Embryonic facial prominence (tissue), 1 donor: ENCODE data around the gene DOCK3.
A peak's percentile ranks its signal among the peaks of the same experiment; 100 is the strongest.
"Not testable (repeated sequence)": the region's sequence is repeated elsewhere in the genome, so short reads cannot be mapped to it uniquely, and the experiment has no call there.

Experiments used
- DNase-seq: peaks from one replicate; pipeline ENCODE4 v3.0.0-alpha.2; 2016; ENCODE audit errors: extremely low spot score

The DOCK3 gene

DNA sequence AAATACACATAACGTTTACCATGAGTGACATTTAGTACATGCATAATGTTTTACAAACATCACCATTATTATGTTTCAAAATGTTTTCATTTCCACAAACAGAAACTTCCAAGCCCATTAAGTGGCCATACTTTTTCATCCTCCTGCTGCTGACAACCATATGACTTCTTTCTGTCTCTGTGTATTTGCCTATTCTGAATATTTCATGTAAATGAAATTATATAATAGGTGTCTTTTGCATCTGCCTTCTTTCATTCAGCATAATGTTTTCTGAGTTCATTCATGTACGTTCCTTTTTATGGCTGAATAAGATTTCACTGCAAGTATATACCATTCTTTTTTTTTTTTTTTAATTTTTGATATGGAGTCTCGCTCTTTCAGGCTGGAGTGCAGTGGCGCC is 209.0 kb downstream of the DOCK3 start:
- DNase-seq: no peak

DNA sequence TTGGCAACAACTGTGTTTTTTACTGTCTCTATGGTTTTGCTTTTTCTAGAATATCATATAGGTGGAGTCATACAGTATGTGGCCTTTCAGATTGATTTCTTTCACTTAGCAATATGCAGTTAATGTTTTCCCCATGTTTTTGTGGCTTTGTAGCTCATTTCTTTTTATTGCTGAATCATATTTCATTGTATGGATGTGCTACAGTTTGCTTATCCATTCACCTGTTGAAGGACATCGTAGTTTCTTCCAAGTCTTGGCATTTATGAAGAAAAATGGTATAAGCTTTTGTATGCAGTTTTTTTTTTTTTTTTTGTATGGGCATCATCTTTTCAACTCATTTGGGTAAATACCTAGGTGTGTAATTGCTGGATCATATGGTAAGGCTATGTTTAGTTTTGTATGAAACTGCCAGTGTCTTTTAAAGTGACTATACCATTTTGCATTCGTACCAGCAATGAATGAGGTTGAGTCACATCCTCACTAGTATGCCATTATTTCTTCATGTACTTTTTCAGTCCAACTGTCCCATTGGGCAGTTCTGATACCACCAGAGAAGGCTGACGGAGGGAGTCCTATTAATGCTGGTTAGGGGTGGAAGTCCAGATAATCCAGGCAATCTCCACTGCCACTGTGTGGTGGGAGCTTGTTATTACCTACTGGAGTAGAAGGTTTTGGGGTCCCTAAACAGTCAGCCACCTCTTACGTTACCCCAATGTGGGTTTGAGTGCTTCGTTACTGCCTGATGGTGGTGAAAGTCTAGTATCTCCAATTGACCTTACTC is 210.5 kb downstream of the DOCK3 start:
- no peak for DNase-seq

GRCh38 chr3:50890688-50891344 is 216.1 kb downstream of the DOCK3 start:
- DNase-seq: no peak

- DNase-seq: not testable (repeated sequence)
Measured at GRCh38 chr3:50901097-50901496, 226.4 kb downstream of the DOCK3 start.

GRCh38 chr3:50912746-50913145 is 238.0 kb downstream of the DOCK3 start:
- no peak for DNase-seq

DNA sequence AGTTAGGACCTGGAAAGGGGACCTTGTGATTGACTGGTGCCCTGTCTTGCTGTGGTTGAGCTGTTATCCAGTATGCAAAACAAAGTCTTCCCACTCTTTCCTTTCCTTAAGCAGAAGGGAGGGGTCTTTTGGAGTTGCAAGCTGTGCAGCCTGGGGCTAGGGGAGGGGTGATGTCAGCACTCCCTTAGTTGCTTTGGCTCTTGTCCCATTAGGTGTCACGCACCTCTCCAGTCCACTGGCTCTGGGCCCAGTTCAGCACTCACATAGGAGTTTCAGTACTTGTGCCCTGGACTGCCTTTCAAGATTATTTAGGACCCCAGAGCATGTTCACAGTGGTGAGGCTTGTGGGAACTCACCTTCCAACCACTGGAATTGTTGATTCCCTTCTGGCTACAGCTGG is 238.5 kb downstream of the DOCK3 start:
- DNase-seq: no peak

- not testable (repeated sequence) for DNase-seq
Measured at GRCh38 chr3:50922071-50922470, 247.3 kb downstream of the DOCK3 start.

- no peak for DNase-seq
Measured at GRCh38 chr3:50923955-50924354, 249.2 kb downstream of the DOCK3 start.

DNA sequence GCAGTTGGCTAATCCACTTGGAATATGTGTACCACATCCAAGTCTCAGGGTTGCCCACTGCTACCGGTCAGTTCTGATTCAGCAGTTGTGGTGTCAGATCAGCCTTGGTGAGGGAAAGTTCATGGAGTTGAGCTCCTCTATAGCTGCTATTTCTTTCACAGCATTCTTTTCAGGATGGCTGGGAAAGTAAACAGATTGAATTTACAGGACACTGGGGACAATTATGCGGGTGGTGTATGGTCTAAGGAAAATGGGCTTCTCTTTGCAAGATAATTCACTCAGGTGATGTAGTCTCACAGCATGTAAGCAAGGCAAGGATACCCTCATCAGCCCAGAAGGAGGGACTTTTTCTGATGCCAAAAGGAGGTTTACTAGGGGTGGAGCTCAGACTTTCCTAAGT is 249.9 kb downstream of the DOCK3 start:
- no peak for DNase-seq

- DNase-seq: no peak
Measured at GRCh38 chr3:50926868-50927267, 252.1 kb downstream of the DOCK3 start.

DNA sequence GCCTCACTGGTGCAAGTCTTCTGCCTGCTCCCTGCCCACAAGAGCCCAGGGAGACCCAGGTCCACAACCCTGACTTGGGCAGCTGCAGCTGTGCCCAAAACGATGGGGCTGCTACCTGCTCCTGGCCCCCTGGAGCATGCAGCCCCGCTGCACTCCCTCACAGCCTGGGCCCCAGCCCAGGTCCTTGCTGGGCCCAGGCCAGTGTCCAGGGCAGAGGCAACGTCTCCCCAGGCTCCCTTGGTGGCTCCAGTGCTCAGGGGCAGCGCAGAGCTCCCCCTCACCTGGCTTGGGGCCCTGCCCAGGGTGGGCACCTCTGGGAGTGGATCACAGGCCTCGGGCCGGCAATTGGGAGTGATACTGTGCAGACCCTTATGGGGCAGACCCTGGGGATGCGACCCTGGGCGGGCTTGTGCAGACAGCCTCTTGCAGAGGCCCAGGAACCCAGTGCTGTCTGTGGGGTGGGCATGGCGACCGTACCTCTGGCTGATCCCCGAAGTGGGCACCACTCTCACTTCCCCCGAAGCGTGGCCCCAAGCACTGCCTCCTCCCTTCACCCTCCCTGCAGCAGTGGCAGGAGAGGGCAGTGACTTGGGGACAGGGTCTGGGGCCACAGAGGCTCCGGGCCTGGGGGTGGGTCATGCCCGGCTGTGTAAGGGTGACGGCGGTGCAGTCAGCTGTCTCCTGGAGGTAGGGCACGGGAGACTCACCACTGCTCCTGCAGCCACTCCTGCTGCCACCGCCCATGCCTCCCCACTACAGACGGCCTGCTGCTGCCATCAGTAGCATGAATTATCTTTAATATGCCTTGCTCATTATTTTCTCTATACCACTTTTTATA is 255.9 kb downstream of the DOCK3 start:
- no peak for DNase-seq

DNA sequence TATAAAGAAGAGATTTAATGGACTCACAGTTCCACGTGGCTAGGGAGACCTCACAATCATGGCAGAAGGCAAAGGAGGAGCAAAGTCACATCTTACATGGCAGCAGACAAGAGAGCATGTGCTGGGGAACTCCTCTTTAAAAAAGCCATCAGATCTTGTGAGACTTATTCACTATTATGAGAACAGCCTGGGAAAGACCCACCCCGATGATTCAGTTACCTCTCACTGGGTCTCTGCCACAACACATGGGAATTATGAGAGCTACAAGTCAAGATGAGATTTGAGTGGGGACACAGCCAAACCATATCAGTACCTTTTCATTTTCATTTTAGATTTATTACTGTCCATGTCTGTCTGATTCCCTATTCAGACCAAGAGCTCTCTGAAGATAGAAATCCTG is 258.2 kb downstream of the DOCK3 start:
- DNase-seq: not testable (repeated sequence)

GRCh38 chr3:50936389-50936788 is 261.7 kb downstream of the DOCK3 start:
- DNase-seq: no peak

- no peak for DNase-seq
Measured at GRCh38 chr3:50947419-50947818, 272.7 kb downstream of the DOCK3 start.

DNA sequence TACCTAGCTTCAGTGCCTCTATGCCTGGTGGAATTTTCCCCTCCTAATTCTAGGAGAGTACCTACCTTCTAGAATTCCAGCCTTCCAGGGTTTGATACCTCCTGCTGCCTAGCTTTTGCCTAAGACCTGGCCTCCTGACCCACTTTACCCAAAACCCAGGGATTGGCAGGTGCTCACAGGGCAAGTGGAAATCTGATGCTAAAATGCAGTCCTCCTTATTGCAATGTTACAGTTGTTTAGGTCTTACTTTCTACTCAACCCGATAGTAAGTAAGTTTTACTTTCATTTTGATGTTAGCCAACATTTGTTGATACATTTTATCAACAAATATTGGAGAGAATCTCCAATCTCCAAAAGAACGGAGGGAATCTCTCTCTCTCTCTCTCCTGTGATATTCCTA is 275.9 kb downstream of the DOCK3 start:
- no peak for DNase-seq

DNA sequence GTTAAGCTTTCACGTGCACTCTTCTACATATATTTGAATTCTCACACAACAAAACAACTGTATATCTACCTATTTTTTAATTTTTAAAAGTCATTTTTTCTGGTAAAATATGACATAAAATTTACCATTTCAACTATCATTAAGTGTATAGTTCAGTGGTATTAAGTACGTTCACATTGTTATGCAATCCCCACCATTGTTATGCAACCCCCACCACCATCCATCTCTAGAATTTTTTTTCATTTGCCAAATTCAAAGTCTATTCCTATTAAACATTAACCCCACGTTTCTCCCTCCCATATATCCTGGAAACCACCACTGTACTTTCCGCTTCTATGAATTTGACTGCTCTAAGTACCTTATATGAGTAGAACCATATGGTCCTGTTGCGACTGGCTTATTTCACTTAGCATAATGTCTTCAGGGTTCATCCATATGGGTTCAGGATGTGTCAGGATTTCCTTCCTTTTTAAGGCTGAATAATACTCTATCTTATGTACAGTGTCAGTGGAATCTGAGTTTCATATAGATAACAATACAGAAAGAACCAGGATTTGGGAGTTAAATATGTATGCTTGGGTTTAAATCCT is 279.2 kb downstream of the DOCK3 start:
- no peak for DNase-seq

DNA sequence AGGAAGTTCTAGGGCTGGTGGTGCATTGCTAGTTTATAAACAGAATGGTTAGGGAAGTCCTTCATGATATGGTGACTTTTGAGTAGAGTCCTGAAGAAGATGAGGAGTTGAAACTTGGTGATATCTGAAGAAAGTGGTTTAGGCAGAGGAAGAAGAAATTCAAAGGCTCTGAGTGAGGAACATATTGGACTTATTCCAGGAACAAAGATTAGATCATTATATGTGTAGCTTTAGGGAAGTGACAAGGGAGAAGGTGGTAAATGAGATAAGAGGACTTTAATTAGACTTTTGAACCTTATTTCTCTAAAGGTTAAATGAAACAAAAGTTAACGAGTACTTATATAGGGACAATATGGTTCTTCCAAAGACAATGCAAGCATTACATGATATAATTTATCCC is 286.7 kb downstream of the DOCK3 start:
- no peak for DNase-seq

- peak; percentile 55 for DNase-seq
Measured at GRCh38 chr3:50971487-50971924, 296.8 kb downstream of the DOCK3 start.

DNA sequence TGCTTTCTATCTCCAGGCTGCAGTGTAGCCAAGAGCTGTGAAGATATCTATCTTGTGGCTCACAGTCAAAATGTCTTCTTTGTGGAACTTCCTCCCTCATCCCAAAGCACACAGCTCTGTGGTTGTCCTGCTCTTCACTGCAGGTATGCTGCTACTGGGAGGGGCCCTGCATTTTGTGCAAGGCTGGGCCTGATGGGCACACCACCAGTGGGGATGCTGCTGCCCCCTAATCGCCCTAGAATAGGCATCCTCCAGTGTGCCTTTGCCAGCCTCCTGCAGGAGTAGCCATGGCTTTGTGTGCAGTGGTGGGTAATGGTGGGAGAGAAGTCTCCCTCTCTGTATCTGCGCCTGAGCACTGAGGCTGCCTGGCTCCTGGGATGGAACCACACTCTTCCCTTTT is 297.3 kb downstream of the DOCK3 start:
- DNase-seq: no peak

- not testable (repeated sequence) for DNase-seq
Measured at GRCh38 chr3:50978586-50978985, 303.9 kb downstream of the DOCK3 start.

GRCh38 chr3:50978991-50979667 is 304.4 kb downstream of the DOCK3 start:
- DNase-seq: no peak
